NCI-H2029 (cell line): ENCODE results near the gene SNX25.
"Not testable (repeated sequence)": the region's sequence is repeated elsewhere in the genome, so short reads cannot be mapped to it uniquely, and the experiment has no call there.

Experiments used
- DNase-seq: peaks from one replicate; lab custom pipeline; 2025; lab: John Stamatoyannopoulos, UW

The SNX25 gene

DNA sequence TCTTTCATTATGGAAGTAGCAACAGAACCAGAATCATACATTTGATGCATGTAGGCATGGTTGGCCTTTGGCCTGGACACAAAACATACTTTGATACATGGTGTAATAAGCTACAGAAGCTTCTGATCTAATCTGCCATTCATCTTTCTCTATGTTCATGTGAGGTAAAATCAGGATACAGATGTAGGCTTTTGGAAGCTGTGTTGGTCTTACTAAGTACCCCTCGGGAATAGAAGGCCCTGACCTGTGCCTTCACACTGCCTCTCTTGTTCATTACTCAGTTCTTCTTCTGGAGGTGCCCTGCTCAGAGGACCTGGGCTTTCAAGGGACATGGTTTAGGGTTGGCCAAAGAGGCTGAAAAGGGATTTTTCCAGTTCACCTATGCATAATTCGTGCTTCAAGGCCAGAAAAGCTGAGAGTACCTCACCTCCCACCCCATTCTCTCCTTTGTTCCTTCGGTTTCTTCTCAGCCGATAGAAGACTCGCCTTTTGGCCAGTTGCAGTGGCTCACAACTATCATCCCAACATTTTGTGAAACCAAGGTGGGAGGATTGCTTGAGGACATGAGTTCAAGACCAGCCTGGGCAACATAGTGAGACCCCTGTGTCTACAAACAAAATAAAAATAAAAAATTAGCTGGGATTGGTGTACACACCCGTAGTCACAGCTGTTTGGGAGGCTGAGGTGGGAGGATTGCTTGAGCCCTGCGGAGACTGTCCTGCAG lies 25.9 kb downstream of the SNX25 start:
- no peak for DNase-seq

DNA sequence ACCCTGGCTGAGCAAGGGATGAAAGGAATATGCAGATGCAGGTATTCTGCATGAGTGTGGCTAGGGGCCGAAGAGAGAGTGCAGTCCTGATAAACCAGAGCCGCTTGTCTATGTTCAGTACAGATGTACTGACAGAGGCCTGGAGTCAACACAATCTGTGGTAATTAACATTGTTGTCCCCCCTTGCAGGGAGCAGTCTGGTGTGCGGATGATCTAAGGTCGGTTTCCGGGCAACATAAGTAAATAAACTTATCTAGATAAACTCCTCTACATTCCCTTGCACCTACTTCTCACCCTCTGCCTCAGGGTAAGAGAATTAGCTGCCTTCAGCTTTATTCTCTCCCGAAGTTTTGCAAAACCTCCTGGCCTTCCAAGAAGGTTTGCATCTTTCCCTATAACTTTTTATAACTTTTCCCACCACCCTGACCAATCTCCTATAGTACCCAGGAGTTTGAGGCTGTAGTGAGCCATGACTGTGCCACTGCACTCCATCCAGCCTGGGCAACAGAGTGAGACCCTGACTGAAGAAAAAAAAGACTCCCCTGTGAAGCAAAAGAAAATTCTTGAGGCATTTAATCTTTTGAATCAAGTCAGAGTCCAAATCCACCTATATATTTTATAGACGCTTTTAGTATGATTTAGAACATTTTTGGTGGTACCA lies 26.6 kb downstream of the SNX25 start:
- no peak for DNase-seq

DNA sequence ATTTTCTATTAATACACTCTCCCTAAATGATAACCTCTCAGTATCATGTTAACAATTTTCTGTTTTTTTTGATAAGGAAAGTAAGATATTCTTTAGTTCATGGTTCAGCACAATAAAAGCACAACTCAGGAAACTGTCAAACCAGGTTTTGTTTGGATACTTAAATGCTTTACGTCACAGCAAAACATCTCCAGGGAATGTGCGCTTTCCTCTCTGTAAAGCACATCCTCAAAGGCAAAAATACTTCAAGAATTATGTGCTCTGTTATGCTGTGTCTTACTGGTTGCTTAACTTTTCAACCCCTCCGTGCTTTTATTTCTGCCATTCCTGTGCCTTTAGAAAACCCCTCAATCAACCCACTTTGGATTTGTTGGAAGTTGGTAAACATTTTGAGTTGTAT lies 27.8 kb downstream of the SNX25 start:
- no peak for DNase-seq

DNA sequence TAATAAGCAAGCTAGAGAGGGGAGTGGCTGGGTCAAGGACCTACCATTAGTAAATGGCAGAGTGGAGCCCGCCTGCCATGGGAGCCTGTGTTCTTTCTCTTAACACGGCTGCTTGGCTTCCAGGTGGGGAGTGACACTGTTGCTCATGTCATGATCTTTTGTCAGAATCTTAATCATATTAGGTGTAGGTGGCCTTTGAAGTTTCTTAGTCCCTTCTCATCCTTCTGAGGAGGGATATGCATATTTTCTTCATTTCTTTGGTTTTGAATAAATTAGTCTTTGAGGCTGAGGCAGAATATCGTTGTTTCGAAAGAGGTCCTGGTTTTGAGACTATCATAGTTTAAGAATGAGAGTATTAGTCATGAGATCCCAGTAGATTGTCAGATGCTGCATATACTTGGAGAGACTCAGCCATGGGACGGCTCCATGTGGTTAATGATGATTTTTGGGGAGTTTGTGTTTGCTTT lies 28.9 kb downstream of the SNX25 start:
- DNase-seq: no peak

DNA sequence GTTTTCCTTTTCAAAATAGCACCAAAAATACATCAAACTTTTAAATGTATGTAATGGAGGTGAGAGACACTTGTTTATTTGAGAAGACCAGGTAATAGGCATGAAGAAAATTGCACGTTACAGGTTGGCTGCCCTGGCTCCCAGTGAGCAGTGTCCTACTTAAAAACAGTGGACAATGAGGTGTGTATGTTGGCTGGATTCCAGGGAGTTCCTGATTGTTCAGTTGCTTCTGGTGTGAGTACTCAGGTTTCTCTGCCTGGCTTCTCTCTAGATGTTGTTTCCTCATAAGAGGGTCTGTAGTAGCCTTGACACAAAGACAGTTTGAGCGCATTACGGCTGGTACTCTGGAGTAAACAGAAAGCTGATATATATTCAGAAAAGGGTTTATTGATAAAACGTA lies 29.4 kb downstream of the SNX25 start:
- no peak for DNase-seq

DNA sequence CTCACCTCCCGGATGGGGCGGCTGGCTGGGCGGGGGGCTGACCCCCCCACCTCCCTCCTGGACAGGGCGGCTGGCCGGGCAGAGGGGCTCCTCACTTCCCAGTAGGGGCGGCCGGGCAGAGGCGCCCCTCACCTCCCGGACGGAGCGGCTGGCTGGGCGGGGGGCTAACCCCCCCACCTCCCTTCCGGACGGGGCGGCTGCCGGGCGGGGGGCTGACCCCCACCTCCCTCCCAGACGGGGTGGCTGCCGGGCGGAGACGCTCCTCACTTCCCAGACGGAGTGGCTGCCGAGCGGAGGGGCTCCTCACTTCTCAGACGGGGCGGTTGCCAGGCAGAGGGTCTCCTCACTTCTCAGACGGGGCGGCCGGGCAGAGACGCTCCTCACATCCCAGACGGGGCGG lies 31.1 kb downstream of the SNX25 start:
- DNase-seq: not testable (repeated sequence)

DNA sequence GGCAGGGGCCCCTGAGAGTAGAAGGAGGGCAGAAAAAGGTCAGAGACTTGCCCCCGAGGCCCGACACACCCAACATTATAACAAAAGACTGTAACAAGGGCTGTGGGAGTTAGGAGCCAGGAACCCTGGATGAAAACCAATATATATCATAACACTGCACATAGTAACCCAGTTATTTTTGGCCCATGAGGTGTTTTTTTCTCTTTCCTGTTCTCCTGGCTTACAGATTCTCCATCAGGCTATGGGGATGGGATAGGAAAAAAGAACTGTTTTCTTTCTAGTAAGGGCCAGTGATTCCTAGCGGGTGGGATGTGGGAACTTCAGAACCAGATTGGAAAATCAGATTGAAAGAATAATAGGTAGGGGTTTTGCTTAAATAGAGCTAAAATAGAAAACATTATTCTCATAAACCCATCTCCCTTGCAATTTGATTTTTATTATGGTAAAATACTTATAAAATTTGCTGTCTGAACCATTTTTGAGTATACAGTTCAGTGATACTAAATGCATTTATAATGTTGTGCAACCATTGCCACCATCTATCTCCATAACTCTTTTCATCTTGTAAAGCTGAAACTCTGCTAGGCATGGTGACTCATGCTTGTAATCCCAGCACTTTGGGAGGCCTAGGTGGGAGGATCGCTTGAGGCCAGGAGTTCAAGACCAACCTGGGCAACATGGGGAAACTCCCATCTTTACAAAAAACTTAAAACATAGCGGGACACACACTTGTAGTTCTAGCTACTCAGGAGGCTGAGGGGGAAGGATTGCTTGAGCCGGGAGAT lies 33.5 kb downstream of the SNX25 start:
- DNase-seq: no peak

DNA sequence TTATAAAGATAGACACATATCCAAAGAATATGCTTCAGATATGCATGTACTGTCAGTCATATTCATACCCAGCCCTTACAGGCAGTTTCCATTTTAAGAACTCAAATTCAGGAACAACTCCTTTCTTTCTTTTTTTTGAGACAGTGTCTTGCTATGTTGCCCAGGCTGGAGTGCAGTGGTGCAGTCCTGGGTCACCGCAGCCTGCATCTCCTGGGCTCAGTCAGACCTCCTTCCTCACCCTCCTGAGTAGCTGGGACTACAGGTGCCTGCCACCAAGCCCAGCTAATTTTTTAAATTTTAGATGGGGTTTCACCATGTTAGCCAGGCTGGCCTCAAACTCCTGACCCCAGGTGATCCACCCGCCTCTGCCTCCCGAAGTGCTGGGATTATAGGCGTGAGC lies 34.5 kb downstream of the SNX25 start:
- no peak for DNase-seq

DNA sequence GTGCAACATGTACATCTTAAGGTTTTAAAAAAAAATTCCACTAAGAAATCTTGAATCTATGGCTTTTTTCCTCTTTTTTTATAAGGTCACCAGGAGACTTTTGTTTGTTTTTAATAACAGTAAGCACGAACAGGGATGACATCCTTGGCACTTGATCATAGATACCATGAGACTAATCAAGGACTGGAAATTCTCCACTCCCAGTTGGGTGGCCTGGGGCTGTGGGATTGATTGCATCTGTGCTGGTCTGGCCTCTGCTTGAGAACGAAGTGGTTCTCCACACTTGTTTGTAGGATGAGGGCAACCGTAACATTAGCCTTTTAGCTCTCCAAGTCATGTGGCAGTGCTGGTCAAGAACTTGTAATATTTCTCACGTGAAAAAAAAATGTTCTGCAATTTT lies 35.4 kb downstream of the SNX25 start:
- no peak for DNase-seq

DNA sequence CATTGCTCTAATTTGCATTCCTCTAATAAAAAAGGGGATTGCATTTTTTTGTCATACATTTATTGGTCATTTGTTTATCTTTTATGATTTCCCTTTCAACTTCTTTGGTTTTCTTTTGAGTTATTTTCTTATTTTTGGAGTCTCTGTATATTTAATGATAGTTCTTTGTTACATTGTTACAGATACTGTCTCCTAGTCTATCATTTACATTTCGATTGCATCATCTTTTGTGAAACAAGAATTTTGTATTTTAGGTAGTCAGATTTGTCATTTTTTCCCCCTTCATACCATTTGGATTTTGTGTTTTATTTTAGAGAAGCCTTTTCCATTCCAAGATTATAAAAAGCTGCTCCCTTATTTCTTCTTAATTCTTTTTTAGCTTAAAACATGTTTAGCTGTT lies 37.1 kb downstream of the SNX25 start:
- DNase-seq: no peak

DNA sequence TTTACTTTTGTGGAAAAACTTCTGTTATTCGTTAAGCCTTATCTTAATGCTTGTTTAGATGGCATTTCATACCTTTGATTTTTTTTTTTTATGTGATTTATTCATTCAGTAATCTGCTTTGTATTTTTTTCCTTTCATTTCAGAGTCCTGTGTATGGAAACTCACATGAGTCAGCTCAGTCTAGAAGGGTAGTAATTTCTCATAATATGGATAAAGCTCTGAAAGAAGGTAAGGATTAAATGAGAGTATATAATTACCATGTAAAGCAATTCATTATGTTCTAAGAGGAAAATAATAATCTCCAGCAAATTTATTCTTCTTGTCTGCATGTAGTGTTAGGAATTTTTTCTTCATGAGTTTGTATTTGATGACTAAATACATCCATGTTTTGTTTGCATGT lies 37.8 kb downstream of the SNX25 start:
- DNase-seq: no peak

DNA sequence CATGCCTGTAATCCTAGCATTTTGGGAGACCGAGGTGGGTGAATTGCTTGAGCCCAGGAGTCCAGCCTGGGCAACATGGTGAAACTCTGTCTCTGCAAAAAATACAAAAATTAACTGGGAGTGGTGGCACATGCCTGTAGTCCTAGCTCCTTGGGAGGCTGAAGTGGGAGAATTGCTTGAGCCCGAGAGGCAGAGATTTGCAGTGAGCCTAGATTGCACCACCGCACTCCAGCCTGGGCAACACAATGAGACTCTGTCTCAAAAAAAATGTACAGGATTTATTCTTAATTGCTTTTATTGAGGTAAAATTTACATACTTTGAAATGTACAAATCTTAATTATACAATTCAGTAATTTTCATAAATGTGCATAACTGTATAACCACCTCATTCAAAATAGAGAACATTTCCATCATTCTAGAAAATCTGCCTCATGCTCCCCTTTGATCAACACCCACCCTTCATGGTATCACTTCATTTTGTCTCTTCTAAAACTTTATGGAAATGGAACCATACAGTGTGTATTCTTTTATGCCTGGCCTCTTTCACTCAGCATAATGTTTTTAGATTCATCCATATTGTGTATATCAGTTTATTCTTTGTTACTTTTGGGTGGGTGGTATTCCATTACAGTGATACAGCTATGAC lies 39.1 kb downstream of the SNX25 start:
- DNase-seq: no peak

DNA sequence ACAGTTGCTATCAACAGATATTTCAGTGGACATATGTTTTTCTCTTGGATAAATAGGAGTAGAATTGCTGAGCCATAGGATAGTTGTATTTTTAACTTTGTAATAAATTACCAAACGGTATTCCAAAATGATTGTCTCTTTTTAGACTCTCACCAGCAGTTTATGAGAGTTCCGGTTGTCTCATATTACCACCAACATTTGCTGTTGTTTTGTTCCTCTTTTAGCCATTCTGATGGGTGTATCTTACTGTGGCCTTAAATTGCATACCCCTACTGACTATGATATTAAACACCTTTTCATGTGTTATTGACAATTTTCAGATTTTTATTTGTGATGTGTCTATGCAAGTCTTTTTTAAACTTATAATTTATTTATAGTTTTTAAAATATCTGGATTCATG lies 39.7 kb downstream of the SNX25 start:
- no peak for DNase-seq

DNA sequence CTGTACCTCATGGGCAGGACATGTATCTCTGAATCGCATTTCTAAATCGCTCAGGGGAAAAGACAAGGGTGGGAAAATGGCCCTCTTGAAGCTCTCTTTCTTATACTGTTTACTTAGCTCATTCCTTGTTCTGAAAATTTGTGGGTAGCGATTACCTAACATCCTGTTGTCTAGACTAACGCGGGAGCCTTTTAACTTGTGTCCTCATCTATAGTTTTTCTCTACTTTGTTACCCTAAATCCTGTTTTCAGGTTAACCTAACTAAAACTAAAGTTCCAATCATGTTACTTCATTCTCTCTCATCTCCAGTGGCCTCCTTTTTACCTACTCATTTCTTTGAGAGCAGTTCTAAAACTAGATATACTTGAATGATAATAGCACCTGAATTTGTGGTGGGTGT lies 45.0 kb downstream of the SNX25 start:
- DNase-seq: peak; percentile 25

DNA sequence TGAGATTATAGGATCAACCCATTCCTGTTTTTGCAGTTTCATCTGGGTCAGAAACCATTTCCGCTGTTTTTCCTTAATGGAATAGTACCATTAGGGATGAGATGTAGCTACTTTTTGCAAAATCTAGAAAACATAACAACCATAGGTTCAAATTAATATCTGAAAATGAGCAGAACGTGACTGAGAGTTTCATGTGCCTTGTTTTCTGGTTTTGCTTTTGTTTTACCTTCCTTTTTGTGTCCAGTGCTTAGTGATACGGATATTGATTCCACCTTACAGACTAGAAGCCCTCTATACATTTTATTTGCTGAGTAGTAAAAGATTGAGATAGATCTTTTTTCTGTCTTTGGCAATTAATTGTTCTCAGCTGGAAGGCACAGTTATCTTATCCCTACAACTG lies 46.5 kb downstream of the SNX25 start:
- no peak for DNase-seq

DNA sequence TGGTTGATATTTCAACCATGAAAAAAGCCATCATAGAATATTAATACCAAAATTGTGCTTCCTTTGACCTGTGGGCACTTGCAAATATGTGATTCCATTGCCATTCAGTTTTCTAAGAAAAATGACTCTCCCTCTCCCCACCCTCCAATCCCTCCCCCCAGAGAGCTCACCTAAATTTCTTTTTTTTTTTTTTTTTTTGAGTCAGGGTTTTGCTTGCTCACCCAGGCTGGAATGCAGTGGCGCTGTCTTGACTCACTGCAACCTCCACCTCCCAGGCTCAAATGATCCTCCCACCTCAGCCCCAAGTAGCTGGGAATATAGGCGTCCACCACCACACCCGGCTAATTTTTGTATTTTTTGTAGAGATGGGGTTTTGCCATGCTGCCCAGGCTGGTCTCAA lies 47.0 kb downstream of the SNX25 start:
- DNase-seq: no peak

DNA sequence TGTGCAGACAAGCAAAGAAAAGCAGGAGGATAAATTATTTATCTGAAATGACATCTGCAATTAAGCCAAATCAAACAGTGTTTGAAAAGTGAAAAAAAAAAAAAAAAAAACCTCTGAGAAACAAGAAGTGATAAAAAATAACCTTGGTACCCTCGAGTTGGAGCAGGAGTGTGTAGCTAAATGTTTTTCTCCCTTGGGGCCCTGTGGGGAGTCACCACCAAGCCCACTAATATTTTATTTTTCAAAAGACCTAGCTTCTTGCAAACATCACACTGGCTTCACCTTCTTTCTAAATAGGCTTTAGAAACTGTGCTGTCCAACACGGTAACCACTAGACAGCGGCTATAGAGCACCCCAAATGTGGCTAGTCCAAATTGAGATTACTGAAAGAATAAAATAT lies 47.7 kb downstream of the SNX25 start:
- no peak for DNase-seq

DNA sequence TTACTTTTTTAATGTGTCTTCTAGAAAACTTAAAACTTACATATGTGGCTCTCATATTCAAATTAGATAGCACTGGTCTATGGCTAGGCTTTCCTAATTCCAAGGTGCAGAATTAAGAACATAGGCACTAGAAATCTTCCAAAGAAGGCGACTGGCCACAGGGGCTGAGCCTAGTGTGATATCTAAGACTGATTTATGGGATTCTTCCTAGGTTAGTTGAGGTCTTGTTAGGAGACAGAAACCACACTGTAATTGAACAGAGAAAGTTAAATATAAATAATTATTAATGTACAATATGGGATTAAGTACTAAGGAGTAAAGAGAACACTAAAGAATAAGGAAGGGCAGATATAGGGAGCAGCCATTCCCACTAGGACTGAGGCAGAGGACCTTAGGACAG lies 48.3 kb downstream of the SNX25 start:
- no peak for DNase-seq

DNA sequence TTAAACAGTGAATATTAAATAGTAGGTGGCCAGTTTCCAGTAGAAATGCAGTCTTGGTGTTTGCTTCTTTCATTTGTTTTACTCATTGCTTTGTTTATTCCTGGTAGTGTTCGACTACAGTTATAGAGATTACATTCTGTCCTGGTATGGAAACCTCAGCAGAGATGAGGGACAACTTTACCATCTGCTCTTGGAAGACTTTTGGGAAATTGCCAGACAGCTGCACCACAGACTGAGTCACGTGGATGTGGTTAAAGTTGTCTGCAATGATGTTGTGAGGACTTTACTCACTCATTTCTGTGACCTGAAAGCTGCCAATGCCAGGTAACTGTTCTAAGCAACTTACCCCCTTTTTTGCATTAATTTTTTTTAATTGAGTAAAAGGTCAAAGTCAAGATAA lies 49.3 kb downstream of the SNX25 start:
- DNase-seq: not testable (repeated sequence)

DNA sequence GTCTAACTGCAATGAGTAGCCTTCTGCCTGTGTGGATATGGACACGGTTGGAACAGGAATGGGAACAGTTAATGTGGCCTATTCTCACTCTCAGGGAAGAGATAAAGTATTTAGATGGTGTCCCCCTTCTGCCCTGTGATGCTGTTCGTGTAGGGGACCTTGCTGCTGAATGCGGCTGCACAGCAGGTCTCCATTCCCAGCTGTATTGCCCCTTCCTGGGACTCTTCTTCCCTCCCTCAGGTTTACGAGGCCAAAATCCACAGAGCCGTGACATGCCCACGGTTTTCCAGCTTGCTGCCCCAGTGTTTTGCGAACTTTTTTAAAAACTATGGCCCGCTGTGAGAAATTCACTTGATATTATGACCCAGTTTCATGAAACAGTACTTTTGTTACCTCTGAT lies 50.3 kb downstream of the SNX25 start:
- DNase-seq: no peak

DNA sequence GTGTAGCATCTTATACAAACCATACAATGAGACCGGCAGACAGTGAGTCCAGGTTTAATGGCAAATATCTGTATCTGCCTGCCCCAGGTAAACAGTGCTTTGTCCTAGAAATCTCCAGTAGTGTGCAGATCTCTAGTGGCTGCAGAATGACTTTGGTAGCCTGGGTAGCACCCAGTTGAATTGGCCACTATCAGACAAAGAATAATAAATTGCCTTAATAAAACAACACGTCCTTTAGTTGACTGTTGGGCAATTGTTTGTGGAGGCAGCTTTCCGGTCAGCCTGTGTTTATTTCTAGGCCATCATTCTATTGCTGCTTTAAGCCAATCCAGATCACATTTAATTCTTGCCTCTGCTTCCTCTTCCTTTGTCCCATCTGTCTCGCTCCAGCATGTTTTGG lies 52.5 kb downstream of the SNX25 start:
- DNase-seq: no peak

DNA sequence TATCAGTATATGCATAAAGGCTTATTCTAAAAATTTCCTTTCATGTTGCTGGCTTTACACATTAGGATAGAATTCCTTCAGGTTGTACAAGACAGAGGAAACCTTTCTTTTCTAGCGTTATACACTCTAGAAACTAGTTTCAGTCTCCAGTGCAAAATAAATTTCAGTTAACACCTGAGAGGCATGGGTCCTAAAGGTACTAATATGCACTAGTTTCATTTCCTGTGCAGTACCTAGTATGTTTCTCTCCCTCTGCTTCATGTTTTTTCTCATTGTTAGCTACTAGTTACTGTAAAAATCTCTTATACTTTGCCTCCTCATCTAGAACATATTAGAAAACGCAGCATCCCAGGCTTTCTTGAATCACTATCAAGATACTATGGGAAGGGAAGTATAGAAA lies 54.0 kb downstream of the SNX25 start:
- DNase-seq: no peak

DNA sequence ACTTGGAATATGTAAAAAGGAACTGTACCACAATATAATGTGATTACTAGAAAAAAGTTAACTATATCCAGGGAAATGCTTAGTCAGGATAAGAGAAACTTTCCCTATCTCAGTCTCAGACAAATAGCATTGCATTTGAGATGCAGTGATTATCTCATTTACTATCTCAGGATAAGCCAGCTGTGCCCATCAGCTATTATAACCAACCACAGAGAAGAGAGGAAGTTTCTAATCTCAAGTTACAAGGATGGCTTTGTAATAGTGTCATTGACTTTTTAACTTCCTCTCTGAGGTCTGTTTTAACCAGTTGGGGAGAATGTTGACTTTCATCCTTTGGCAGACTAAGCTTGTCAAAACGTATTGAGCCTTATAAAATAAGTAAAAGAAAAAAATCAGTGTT lies 56.5 kb downstream of the SNX25 start:
- no peak for DNase-seq
